HepG2 (cell line): ENCODE data around the gene GATA5. TPM values are rescaled to one million over a fixed set of nuclear protein-coding genes. Genes with fewer than 3 reads are reported as not detected.
A peak's percentile ranks its signal among the peaks of the same experiment; 100 is the strongest.

Source experiments
- ATF3 ChIP-seq: sonication (generic); formaldehyde crosslinking; IDR thresholded peaks from 2 replicates; pipeline ENCODE4 v1.4.0; 2020; ENCODE audit warnings: missing genetic modification reagents
- CENPX ChIP-seq: sonication (generic); formaldehyde crosslinking; IDR thresholded peaks from 2 replicates; pipeline ENCODE4 v1.9.0; 2021; ENCODE audit warnings: mild to moderate bottlenecking, missing genetic modification reagents, moderate library complexity
- ELF1 ChIP-seq: sonication (generic); formaldehyde crosslinking; IDR thresholded peaks from 2 replicates; pipeline ENCODE4 v1.4.0; 2020; ENCODE audit warnings: missing genetic modification reagents
- FOXP4 ChIP-seq: sonication (generic); formaldehyde crosslinking; IDR thresholded peaks from 2 replicates; pipeline ENCODE4 v1.4.0; 2020; ENCODE audit warnings: missing genetic modification reagents
- GPBP1L1 ChIP-seq: sonication (generic); formaldehyde crosslinking; IDR thresholded peaks from 2 replicates; pipeline ENCODE4 v1.5.0; 2020; ENCODE audit warnings: mild to moderate bottlenecking, missing genetic modification reagents
- HIVEP1 ChIP-seq: sonication (generic); formaldehyde crosslinking; IDR thresholded peaks from 2 replicates; pipeline ENCODE4 v1.4.0; 2020; ENCODE audit warnings: mild to moderate bottlenecking, missing genetic modification reagents
- HNRNPH1 ChIP-seq: fragments of 200-400 bp; formaldehyde crosslinking; optimal IDR thresholded peaks from 2 replicates; pipeline ENCODE3; 2017; ENCODE audit warnings: mild to moderate bottlenecking, low read depth, low read length
- JARID2 ChIP-seq: sonication (generic); formaldehyde crosslinking; IDR thresholded peaks from 2 replicates; pipeline ENCODE4 v1.8.1; 2023; ENCODE audit warnings: missing genetic modification reagents, inconsistent platforms; ENCODE audit not compliant: insufficient replicate concordance
- MAX ChIP-seq: IDR thresholded peaks from 2 replicates; pipeline ENCODE4 v1.6.1; 2012; ENCODE audit warnings: inconsistent platforms
- MLXIP ChIP-seq: sonication (generic); formaldehyde crosslinking; IDR thresholded peaks from 2 replicates; pipeline ENCODE4 v1.9.0; 2021; ENCODE audit warnings: missing genetic modification reagents, borderline replicate concordance
- RFX3 ChIP-seq: IDR thresholded peaks from 2 replicates; pipeline ENCODE4 v1.6.1; 2016; ENCODE audit warnings: missing biosample characterization, missing genetic modification reagents
- SP1 ChIP-seq, 2 experiments: fragments of 450-650 bp in 1 of 2; sonication (generic) in 1 of 2; formaldehyde crosslinking in 1 of 2; IDR thresholded peaks; 2 replicates each; pipeline versions ENCODE4 v1.4.0 to v1.6.1; 2016 to 2020; ENCODE audit warnings: missing genetic modification reagents in 1 of 2
- ZBTB42 ChIP-seq: sonication (generic); formaldehyde crosslinking; IDR thresholded peaks from 2 replicates; pipeline ENCODE4 v1.5.0; 2020; ENCODE audit warnings: mild to moderate bottlenecking, missing genetic modification reagents
- ZFP36 ChIP-seq: fragments of 150-350 bp; IDR thresholded peaks from 2 replicates; pipeline ENCODE4 v1.6.1; 2018; ENCODE audit warnings: borderline replicate concordance, low read length, low read depth; ENCODE audit not compliant: partially characterized antibody
- ZNF143 ChIP-seq: sonication (generic); formaldehyde crosslinking; IDR thresholded peaks from 2 replicates; pipeline ENCODE4 v1.4.0; 2020; ENCODE audit warnings: missing genetic modification reagents
- ZNF30 ChIP-seq: sonication (generic); formaldehyde crosslinking; IDR thresholded peaks from 2 replicates; pipeline ENCODE4 v1.5.0; 2020; ENCODE audit warnings: mild to moderate bottlenecking, missing genetic modification reagents
- ZNF326 ChIP-seq: sonication (generic); formaldehyde crosslinking; IDR thresholded peaks from 2 replicates; pipeline ENCODE4 v1.4.0; 2020; ENCODE audit warnings: missing genetic modification reagents, borderline replicate concordance
- ZNF574 ChIP-seq: sonication (generic); formaldehyde crosslinking; IDR thresholded peaks from 2 replicates; pipeline ENCODE4 v1.4.0; 2020; ENCODE audit warnings: missing genetic modification reagents
- ZNF740 ChIP-seq: sonication (generic); formaldehyde crosslinking; IDR thresholded peaks from 2 replicates; pipeline ENCODE4 v1.4.0; 2020; ENCODE audit warnings: missing genetic modification reagents
- polyA plus RNA-seq, 8 experiments: library from polyadenylated mRNA; depleted of rRNA in 3 of 8; stranded (reverse) in 7 of 8; unstranded in 1 of 8; fragments of >200 nt; fragmentation: Illumina TruSeq in 4 of 8; extraction: Trizol in 4 of 8; gene quantifications; 2 replicates each; pipeline versions ENCODE4 v1.2.1 to v1.2.3, GENCODE V29; 2011 to 2016; ENCODE audit warnings: low read depth in 4 of 8, missing spikeins in 1 of 8, mixed read lengths in 1 of 8; ENCODE audit not compliant: insufficient read depth in 1 of 8
- total RNA-seq, 5 experiments: library from RNA; depleted of rRNA; stranded (reverse); fragments of >200 nt; fragmentation: Illumina TruSeq; extraction: Trizol; gene quantifications; 2 replicates each; pipeline ENCODE4 v1.2.3, GENCODE V29; 2016; ENCODE audit warnings: low read depth in 1 of 5

GATA5 gene
- total and polyA plus RNA-seq, 2 of the 13 experiments (the other 11 are each of a cell fraction or from before 2014, with no cell fraction given) = 0.12 to 0.20 TPM

GRCh38 chr20:62487561-62488354, 12.0 kb upstream of the GATA5 start (continued):
- TF ChIP-seq SP1 (IDR thresholded peaks at IDR 0.05) (no peak), SP1 (CRISPR knock-in tag; IDR thresholded peaks at IDR 0.05) (no peak), ZNF574 (CRISPR knock-in tag) (peak; percentile 38; the same call in 1 of the 2 replicates), CENPX (no peak), ZNF326 (CRISPR knock-in tag) (no peak), HIVEP1 (CRISPR knock-in tag) (no peak), GPBP1L1 (no peak), ZNF740 (CRISPR knock-in tag) (peak; percentile 74; the same call in 1 of the 2 replicates), ELF1 (CRISPR knock-in tag) (no peak), MAX (no peak; the same call in 1 of the 2 replicates), ZBTB42 (CRISPR knock-in tag) (no peak), ZFP36 (no peak), RFX3 (no peak), MLXIP (CRISPR knock-in tag) (no peak), HNRNPH1 (no peak), ATF3 (peak; percentile 13; the same call in 1 of the 2 replicates), FOXP4 (peak; percentile 68), ZNF143 (CRISPR knock-in tag) (no peak), JARID2 (CRISPR knock-in tag) (no peak), ZNF30 (no peak)
